Neuron (in vitro differentiated cells): ENCODE measurements around the gene CKMT1B.
"Not testable (repeated sequence)": the region's sequence is repeated elsewhere in the genome, so short reads cannot be mapped to it uniquely, and the experiment has no call there.

Experiments
- H2AFZ ChIP-seq: one replicate; pipeline ENCODE4 v1.6.1; 2013; ENCODE audit warnings: low read depth, mild to moderate bottlenecking, inconsistent platforms, low read length, moderate library complexity
- H3K27me3 ChIP-seq: one replicate; pipeline ENCODE4 v1.6.1; 2013; ENCODE audit warnings: low read length; ENCODE audit not compliant: insufficient read depth
- H3K36me3 ChIP-seq: one replicate; pipeline ENCODE4 v1.6.1; 2013; ENCODE audit warnings: low read length; ENCODE audit not compliant: insufficient read depth
- H3K4me1 ChIP-seq: one replicate; pipeline ENCODE4 v1.6.1; 2013; ENCODE audit warnings: low read length; ENCODE audit not compliant: insufficient read depth
- H3K4me3 ChIP-seq: 2 replicates; pipeline ENCODE4 v1.5.1; 2013; ENCODE audit warnings: mild to moderate bottlenecking, low read length, moderate library complexity
- H3K9me3 ChIP-seq: one replicate; pipeline ENCODE4 v1.6.1; 2013; ENCODE audit warnings: low read length

The CKMT1B gene

GRCh38 chr15:43593328-43594190, at the start of gene CKMT1B:
TSS of gene CKMT1B (plus strand) at chr15:43594027. CDS start at chr15:43594219, 192 bp downstream.
- H3K4me1 ChIP-seq, H3K9me3 ChIP-seq, H3K4me3 ChIP-seq, H2AFZ ChIP-seq, H3K36me3 ChIP-seq, H3K27me3 ChIP-seq: not testable (repeated sequence)

DNA sequence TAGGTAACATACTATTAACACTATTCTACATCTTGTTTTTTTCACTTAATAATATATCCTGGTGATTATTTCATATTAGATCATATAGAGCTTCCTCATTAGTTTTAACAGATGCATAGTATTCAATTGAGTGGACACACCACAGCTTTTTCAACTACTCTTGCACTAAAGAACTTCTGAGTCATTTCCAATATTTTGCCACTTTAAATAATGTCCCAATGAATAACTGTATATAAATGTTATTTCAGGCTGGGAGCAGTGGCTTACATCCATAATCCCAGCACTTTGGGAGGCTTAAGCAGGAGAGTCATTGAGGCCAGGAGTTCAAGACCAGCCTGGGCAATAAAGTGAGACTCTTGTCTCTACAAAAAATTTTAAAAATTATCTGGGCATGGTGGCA, 49.6 kb upstream of the CKMT1B start:
- H3K4me3 ChIP-seq = no peak overlapping the region
- H2AFZ ChIP-seq = no peak overlapping the region
- peaks cover 5% of the 10 kb centered on the region for H3K9me3 ChIP-seq
- no peaks in the 10 kb centered on the region for H3K4me1 ChIP-seq
- peaks cover 5% of the 10 kb centered on the region for H3K36me3 ChIP-seq
- no peaks in the 10 kb centered on the region for H3K27me3 ChIP-seq

- Histone ChIP-seq H3K4me3 (no peak overlapping the region), H3K36me3 (peaks cover 3% of the 10 kb centered on the region), H3K4me1 (no peaks in the 10 kb centered on the region), H2AFZ (no peak overlapping the region), H3K27me3 (no peaks in the 10 kb centered on the region), H3K9me3 (peaks cover 5% of the 10 kb centered on the region)
These were observed 48.4 kb upstream of the CKMT1B start for GRCh38 chr15:43545426-43545825.

- no peak overlapping the region for H3K4me3 ChIP-seq
- no peaks in the 10 kb centered on the region for H3K4me1 ChIP-seq
- H2AFZ ChIP-seq = no peak overlapping the region
- peaks cover 3% of the 10 kb centered on the region for H3K36me3 ChIP-seq
- H3K27me3 ChIP-seq = no peaks in the 10 kb centered on the region
- peaks cover 5% of the 10 kb centered on the region for H3K9me3 ChIP-seq
These were observed 46.3 kb upstream of the CKMT1B start for GRCh38 chr15:43547539-43547938.

DNA sequence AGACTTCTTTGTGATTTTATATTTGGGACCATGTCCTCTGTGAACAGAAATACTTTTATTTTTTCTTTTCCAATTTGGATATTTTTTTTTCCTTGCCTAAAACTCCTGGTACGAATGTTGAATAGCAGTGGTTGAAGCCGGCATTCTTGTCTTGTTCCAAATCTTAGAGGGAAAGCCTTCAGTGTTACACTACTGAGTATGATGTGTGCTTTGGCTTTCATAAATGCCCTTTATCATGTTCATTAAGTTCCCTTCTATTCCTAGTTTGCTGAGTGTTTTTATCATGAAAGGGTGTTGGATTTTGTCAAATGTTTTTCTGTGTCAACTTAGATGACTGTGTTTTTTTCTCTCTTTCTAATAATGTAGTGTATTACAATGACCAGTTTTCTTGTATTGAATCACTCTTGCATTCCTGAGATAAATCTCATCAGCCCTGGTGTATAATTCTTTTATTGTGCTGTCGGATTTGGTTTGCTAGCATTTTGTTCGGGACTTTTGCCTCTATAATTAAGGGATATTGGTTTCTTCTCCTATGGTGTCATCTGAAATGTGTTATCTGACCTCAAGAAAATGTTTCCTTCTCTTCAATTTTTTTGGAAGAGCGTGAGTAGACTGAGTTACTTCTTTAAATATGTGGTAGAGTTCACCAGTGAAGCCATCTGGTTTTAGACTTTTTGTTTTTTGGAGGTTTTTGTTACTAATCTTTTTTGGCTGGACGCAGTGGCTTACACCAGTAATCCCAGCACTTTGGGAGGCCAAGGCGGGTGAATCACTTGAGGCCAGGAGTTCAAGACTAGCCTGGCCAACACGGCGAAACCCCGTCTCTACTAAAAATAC, 43.1 kb upstream of the CKMT1B start:
- peaks cover 7% of the 10 kb centered on the region for H3K36me3 ChIP-seq
- peaks cover 5% of the 10 kb centered on the region for H3K9me3 ChIP-seq
- H3K4me1 ChIP-seq = no peaks in the 10 kb centered on the region
- H2AFZ ChIP-seq = no peak overlapping the region
- H3K4me3 ChIP-seq = no peak overlapping the region
- no peaks in the 10 kb centered on the region for H3K27me3 ChIP-seq

DNA sequence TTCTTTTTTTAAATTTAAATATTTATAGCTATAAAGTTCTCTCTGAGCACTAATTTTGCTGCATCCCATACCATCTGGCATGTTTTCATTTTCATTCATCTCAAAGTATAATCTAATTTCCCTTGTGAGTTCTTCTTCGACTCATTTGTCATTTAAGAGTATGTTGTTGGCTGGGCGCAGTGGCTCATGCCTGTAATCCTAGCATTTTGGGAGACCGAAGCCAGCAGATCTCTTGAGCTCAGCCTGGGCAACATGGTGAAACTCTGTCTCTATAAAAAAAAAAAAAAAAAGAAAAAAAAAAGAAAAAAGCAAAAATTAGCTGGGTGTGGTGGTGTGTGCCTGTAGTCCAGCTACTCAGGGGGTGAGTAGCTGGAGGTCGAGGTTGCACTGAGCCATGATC, 41.6 kb upstream of the CKMT1B start:
- Histone ChIP-seq H3K36me3 (peaks cover 4% of the 10 kb centered on the region), H2AFZ (no peak overlapping the region), H3K27me3 (no peaks in the 10 kb centered on the region), H3K4me1 (no peaks in the 10 kb centered on the region), H3K9me3 (no peaks in the 10 kb centered on the region), H3K4me3 (no peak overlapping the region)

DNA sequence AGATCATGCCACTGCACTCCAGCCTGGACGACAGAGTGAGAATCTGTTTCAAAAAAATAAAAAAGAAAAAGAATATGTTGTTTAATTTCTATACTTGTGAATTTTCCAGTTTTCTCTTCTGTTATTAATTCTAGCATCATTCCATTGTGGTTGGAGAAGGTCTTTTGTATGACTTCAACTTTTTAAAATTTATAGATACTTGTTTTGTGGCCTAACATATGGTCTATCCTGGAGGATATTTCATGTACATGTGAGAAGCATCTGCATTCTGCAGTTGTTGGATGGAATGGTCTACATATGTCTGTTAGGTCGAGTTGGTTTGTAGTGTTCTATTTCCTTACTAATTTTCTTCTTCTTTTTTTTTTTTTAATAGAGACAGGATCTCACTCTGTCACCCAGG, 40.8 kb upstream of the CKMT1B start:
- H3K36me3 ChIP-seq = peaks cover 8% of the 10 kb centered on the region
- H3K4me3 ChIP-seq = no peak overlapping the region
- H3K27me3 ChIP-seq = no peaks in the 10 kb centered on the region
- H3K4me1 ChIP-seq = no peaks in the 10 kb centered on the region
- H2AFZ ChIP-seq = no peak overlapping the region
- no peaks in the 10 kb centered on the region for H3K9me3 ChIP-seq

- H3K27me3 ChIP-seq, H3K36me3 ChIP-seq, H3K9me3 ChIP-seq, H3K4me1 ChIP-seq, H3K4me3 ChIP-seq, H2AFZ ChIP-seq: not testable (repeated sequence)
These were observed 31.1 kb upstream of the CKMT1B start for GRCh38 chr15:43562753-43563152.

GRCh38 chr15:43563793-43564192, 30.0 kb upstream of the CKMT1B start:
- not testable (repeated sequence) for H3K4me1 ChIP-seq, H3K36me3 ChIP-seq

DNA sequence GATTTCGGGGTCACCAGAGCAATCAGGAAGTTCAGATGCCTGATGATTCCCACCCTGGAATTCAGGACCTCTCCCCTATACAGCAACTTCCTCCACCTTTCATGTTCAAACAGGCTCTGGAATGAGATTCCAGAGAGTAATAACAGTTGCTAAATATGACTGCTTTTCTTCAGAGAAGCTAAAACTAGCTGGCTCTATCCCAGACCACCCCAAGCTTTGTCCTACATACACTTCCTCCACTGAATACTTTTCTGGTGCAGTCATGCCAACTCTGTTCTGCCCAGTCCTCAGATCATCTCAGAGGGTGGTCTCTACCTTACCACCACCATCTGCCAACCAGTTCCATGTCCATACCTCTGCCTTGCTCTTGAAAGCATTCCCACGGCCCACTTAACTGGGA, 27.2 kb upstream of the CKMT1B start:
- H3K9me3 ChIP-seq, H3K4me3 ChIP-seq, H3K27me3 ChIP-seq, H2AFZ ChIP-seq, H3K36me3 ChIP-seq, H3K4me1 ChIP-seq: not testable (repeated sequence)

More at GRCh38 chr15:43563793-43564192, 30.0 kb upstream of the CKMT1B start:
- not testable (repeated sequence) for H3K9me3 ChIP-seq, H2AFZ ChIP-seq, H3K27me3 ChIP-seq, H3K4me3 ChIP-seq

DNA sequence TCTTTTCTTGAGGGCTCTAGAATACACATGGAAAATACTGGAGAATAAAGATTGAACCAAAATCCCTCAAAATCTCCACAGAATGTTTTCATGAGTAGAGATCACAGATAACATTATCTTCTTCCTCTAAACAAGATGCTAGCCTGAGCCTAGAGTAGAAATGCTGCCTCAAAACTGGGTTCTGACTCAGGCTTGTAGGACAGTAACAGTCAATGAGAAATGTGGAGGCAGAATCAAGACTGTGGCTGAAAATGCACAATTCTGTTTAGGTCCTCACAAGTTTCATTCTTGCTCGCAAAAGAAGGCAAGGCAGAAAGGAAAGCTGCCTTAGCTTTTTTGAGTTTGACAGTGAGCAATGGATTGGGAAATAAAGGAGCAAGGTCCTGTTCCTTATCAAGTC, 19.2 kb upstream of the CKMT1B start:
- not testable (repeated sequence) for H3K4me1 ChIP-seq, H3K9me3 ChIP-seq, H3K36me3 ChIP-seq, H3K27me3 ChIP-seq, H3K4me3 ChIP-seq, H2AFZ ChIP-seq

DNA sequence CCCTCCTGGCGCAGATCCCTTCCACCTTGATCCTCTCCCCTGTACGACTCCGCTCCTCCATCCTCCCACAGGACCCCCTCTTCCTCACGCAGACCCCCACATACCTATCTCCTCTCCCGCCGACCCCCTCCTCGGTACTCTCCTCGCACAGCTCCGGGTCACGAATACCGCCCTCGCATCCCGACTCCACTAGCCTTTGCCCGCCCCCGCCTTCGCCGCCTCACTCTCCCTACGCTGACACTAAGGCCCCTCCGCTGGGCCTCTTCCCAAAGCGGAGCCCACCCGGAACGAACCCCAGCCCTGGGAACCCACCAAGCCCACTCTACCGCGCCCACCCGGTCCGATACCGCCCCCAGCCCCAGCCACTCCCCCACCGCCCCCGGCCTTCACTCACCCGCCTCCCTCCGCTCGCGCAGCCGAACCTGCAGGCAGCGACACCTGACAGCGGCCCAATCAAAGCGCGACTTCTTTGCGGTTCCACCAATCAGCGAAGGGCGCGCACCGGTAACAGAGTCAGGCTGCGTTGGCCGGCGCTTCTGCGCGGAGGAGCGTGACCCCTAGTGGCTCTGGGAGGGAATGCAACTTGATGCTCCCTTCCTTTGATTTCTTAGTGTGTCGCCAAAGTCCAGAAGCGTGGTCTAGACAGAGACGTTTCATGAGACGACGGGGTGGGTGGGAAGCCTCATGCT, 3.9 kb upstream of the CKMT1B start, which contains the start of gene PPIP5K1:
PPIP5K1 (minus strand) TSS at position 431 of the 689 bp plus-strand sequence. CDS start 5,704 bp downstream, outside the sequence.
- not testable (repeated sequence) for H3K36me3 ChIP-seq, H3K4me1 ChIP-seq, H3K4me3 ChIP-seq, H3K27me3 ChIP-seq, H3K9me3 ChIP-seq, H2AFZ ChIP-seq

DNA sequence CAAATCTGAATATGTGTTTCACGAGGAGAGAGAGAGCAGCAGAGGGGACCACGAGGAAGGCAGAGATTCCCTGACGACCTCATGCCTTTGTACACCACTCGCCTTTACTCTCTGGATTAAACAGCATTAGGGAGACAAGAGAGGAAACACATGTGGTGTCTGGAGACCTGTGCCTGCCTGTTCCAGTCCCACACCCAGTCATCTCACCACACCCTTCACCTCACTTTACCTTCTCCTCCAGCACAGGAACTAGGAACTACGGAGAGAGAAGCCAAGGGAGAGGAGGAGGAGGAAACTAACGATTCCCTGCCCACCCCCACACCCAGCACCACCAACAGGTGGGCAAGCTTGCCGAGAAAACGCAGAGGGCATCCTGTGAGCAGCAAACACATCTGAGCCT, 986 bp upstream of the CKMT1B start:
- H2AFZ ChIP-seq, H3K9me3 ChIP-seq, H3K4me1 ChIP-seq, H3K4me3 ChIP-seq, H3K36me3 ChIP-seq, H3K27me3 ChIP-seq: not testable (repeated sequence)
